ENCODE data around the gene MRRF. TPM values are rescaled to one million over a fixed set of nuclear protein-coding genes. Genes with fewer than 3 reads are reported as not detected.
A peak's percentile ranks its signal among the peaks of the same experiment; 100 is the strongest.
"Not testable (repeated sequence)": the region's sequence is repeated elsewhere in the genome, so short reads cannot be mapped to it uniquely, and the experiment has no call there.

The MRRF gene
- total RNA-seq, 1 experiment from 2014 or later: 67.3 TPM

- Histone ChIP-seq H3K4me2 (ENCODE audit: low read depth, low read length, poor library complexity, severe bottlenecking) (no peak overlapping the region), H3K9me2 (replicated peaks; ENCODE audit: insufficient read depth, low read length) (no peaks in the 10 kb centered on the region), H3K27me3 (ENCODE audit: low read length) (no peaks in the 10 kb centered on the region), H3K9me3 (ENCODE audit: low read length) (no peaks in the 10 kb centered on the region), H3K4me3 (ENCODE audit: low read length) (no peak overlapping the region), H3K4me1 (ENCODE audit: low read length) (peaks cover 11% of the 10 kb centered on the region), H3K27ac (ENCODE audit: low read length) (no peak overlapping the region), H3K79me2 (ENCODE audit: low read length) (no peaks in the 10 kb centered on the region), H3K9ac (ENCODE audit: low read length) (no peak overlapping the region), H3K36me3 (ENCODE audit: insufficient read depth, low read length) (no peaks in the 10 kb centered on the region), H2AFZ (ENCODE audit: low read length) (no peak overlapping the region), H4K20me1 (ENCODE audit: insufficient read depth, low read depth, low read length) (no peaks in the 10 kb centered on the region)
- no peak for DNase-seq
Measured at GRCh38 chr9:122349201-122349600, 84.5 kb downstream of the MRRF start.

GRCh38 chr9:122350577-122351355, 86.1 kb downstream of the MRRF start:
- Histone ChIP-seq H2AFZ (ENCODE audit: low read length) (no peak overlapping the region), H3K4me1 (ENCODE audit: low read length) (peaks cover 11% of the 10 kb centered on the region), H3K9me3 (ENCODE audit: low read length) (no peaks in the 10 kb centered on the region), H4K20me1 (ENCODE audit: insufficient read depth, low read depth, low read length) (no peaks in the 10 kb centered on the region), H3K79me2 (ENCODE audit: low read length) (no peaks in the 10 kb centered on the region), H3K4me2 (ENCODE audit: low read depth, low read length, poor library complexity, severe bottlenecking) (no peak overlapping the region), H3K27me3 (ENCODE audit: low read length) (no peaks in the 10 kb centered on the region), H3K4me3 (ENCODE audit: low read length) (no peak overlapping the region), H3K9ac (ENCODE audit: low read length) (no peak overlapping the region), H3K27ac (ENCODE audit: low read length) (no peak overlapping the region), H3K9me2 (replicated peaks; ENCODE audit: insufficient read depth, low read length) (no peaks in the 10 kb centered on the region), H3K36me3 (ENCODE audit: insufficient read depth, low read length) (no peaks in the 10 kb centered on the region)
- DNase-seq: peak; percentile 90

GRCh38 chr9:122354536-122355199, 90.0 kb downstream of the MRRF start:
- DNase-seq: no peak
- H3K9me2 ChIP-seq (replicated peaks; ENCODE audit: insufficient read depth, low read length): no peaks in the 10 kb centered on the region
- H3K79me2 ChIP-seq (ENCODE audit: low read length): no peaks in the 10 kb centered on the region
- H3K4me3 ChIP-seq (ENCODE audit: low read length): no peak overlapping the region
- no peak overlapping the region for H3K27ac ChIP-seq (ENCODE audit: low read length)
- H4K20me1 ChIP-seq (ENCODE audit: insufficient read depth, low read depth, low read length): no peaks in the 10 kb centered on the region
- H3K9ac ChIP-seq (ENCODE audit: low read length): no peak overlapping the region
- no peaks in the 10 kb centered on the region for H3K4me1 ChIP-seq (ENCODE audit: low read length)
- H3K36me3 ChIP-seq (ENCODE audit: insufficient read depth, low read length): no peaks in the 10 kb centered on the region
- H3K9me3 ChIP-seq (ENCODE audit: low read length): no peaks in the 10 kb centered on the region
- H3K27me3 ChIP-seq (ENCODE audit: low read length): no peaks in the 10 kb centered on the region
- no peak overlapping the region for H2AFZ ChIP-seq (ENCODE audit: low read length)
- no peak overlapping the region for H3K4me2 ChIP-seq (ENCODE audit: low read depth, low read length, poor library complexity, severe bottlenecking)

- Histone ChIP-seq H3K4me1 (ENCODE audit: low read length) (no peaks in the 10 kb centered on the region), H4K20me1 (ENCODE audit: insufficient read depth, low read depth, low read length) (no peaks in the 10 kb centered on the region), H3K9me3 (ENCODE audit: low read length) (no peaks in the 10 kb centered on the region), H3K9ac (ENCODE audit: low read length) (no peak overlapping the region), H3K27ac (ENCODE audit: low read length) (no peak overlapping the region), H2AFZ (ENCODE audit: low read length) (no peak overlapping the region), H3K79me2 (ENCODE audit: low read length) (no peaks in the 10 kb centered on the region), H3K9me2 (replicated peaks; ENCODE audit: insufficient read depth, low read length) (no peaks in the 10 kb centered on the region), H3K4me2 (ENCODE audit: low read depth, low read length, poor library complexity, severe bottlenecking) (no peak overlapping the region), H3K4me3 (ENCODE audit: low read length) (no peak overlapping the region), H3K36me3 (ENCODE audit: insufficient read depth, low read length) (no peaks in the 10 kb centered on the region), H3K27me3 (ENCODE audit: low read length) (no peaks in the 10 kb centered on the region)
- DNase-seq: no peak
Measured at GRCh38 chr9:122355336-122355875, 90.7 kb downstream of the MRRF start.

GRCh38 chr9:122356627-122357026, 91.9 kb downstream of the MRRF start:
- no peak overlapping the region for H3K27ac ChIP-seq (ENCODE audit: low read length)
- no peak overlapping the region for H3K4me2 ChIP-seq (ENCODE audit: low read depth, low read length, poor library complexity, severe bottlenecking)
- H3K9ac ChIP-seq (ENCODE audit: low read length): no peak overlapping the region
- H3K9me2 ChIP-seq (replicated peaks; ENCODE audit: insufficient read depth, low read length): no peaks in the 10 kb centered on the region
- H3K27me3 ChIP-seq (ENCODE audit: low read length): no peaks in the 10 kb centered on the region
- no peak overlapping the region for H2AFZ ChIP-seq (ENCODE audit: low read length)
- peak; percentile 54 for DNase-seq
- H3K9me3 ChIP-seq (ENCODE audit: low read length): no peaks in the 10 kb centered on the region
- H3K79me2 ChIP-seq (ENCODE audit: low read length): no peaks in the 10 kb centered on the region
- no peaks in the 10 kb centered on the region for H3K36me3 ChIP-seq (ENCODE audit: insufficient read depth, low read length)
- H4K20me1 ChIP-seq (ENCODE audit: insufficient read depth, low read depth, low read length): no peaks in the 10 kb centered on the region
- no peaks in the 10 kb centered on the region for H3K4me1 ChIP-seq (ENCODE audit: low read length)
- H3K4me3 ChIP-seq (ENCODE audit: low read length): no peak overlapping the region

GRCh38 chr9:122360891-122361290, 96.2 kb downstream of the MRRF start:
- no peaks in the 10 kb centered on the region for H4K20me1 ChIP-seq (ENCODE audit: insufficient read depth, low read depth, low read length)
- H3K9me2 ChIP-seq (replicated peaks; ENCODE audit: insufficient read depth, low read length): no peaks in the 10 kb centered on the region

GRCh38 chr9:122363131-122363530, 98.4 kb downstream of the MRRF start:
- H3K9me2 ChIP-seq (replicated peaks; ENCODE audit: insufficient read depth, low read length); H3K36me3 ChIP-seq (ENCODE audit: insufficient read depth, low read length); H4K20me1 ChIP-seq (ENCODE audit: insufficient read depth, low read depth, low read length); H2AFZ ChIP-seq (ENCODE audit: low read length); H3K4me3 ChIP-seq (ENCODE audit: low read length); H3K9me3 ChIP-seq (ENCODE audit: low read length); H3K27me3 ChIP-seq (ENCODE audit: low read length); DNase-seq; H3K27ac ChIP-seq (ENCODE audit: low read length); H3K4me2 ChIP-seq (ENCODE audit: low read depth, low read length, poor library complexity, severe bottlenecking); H3K9ac ChIP-seq (ENCODE audit: low read length); H3K79me2 ChIP-seq (ENCODE audit: low read length); H3K4me1 ChIP-seq (ENCODE audit: low read length): not testable (repeated sequence)

More at GRCh38 chr9:122360891-122361290, 96.2 kb downstream of the MRRF start:
- H3K4me2 ChIP-seq (ENCODE audit: low read depth, low read length, poor library complexity, severe bottlenecking): no peak overlapping the region
- no peak for DNase-seq
- no peak overlapping the region for H3K9ac ChIP-seq (ENCODE audit: low read length)
- no peaks in the 10 kb centered on the region for H3K9me3 ChIP-seq (ENCODE audit: low read length)
- H3K27me3 ChIP-seq (ENCODE audit: low read length): no peaks in the 10 kb centered on the region
- H3K79me2 ChIP-seq (ENCODE audit: low read length): no peaks in the 10 kb centered on the region
- no peak overlapping the region for H2AFZ ChIP-seq (ENCODE audit: low read length)
- no peaks in the 10 kb centered on the region for H3K36me3 ChIP-seq (ENCODE audit: insufficient read depth, low read length)
- H3K27ac ChIP-seq (ENCODE audit: low read length): no peak overlapping the region
- H3K4me1 ChIP-seq (ENCODE audit: low read length): no peaks in the 10 kb centered on the region
- H3K4me3 ChIP-seq (ENCODE audit: low read length): no peak overlapping the region

GRCh38 chr9:122364117-122364782, 99.6 kb downstream of the MRRF start:
- DNase-seq: no peak
- Histone ChIP-seq H4K20me1 (ENCODE audit: insufficient read depth, low read depth, low read length) (no peaks in the 10 kb centered on the region), H3K4me2 (ENCODE audit: low read depth, low read length, poor library complexity, severe bottlenecking) (no peak overlapping the region), H3K79me2 (ENCODE audit: low read length) (no peaks in the 10 kb centered on the region), H3K4me1 (ENCODE audit: low read length) (no peaks in the 10 kb centered on the region), H3K9me3 (ENCODE audit: low read length) (no peaks in the 10 kb centered on the region), H3K36me3 (ENCODE audit: insufficient read depth, low read length) (no peaks in the 10 kb centered on the region), H3K27ac (ENCODE audit: low read length) (no peak overlapping the region), H3K27me3 (ENCODE audit: low read length) (no peaks in the 10 kb centered on the region), H3K4me3 (ENCODE audit: low read length) (no peak overlapping the region), H3K9ac (ENCODE audit: low read length) (no peak overlapping the region), H2AFZ (ENCODE audit: low read length) (no peak overlapping the region), H3K9me2 (replicated peaks; ENCODE audit: insufficient read depth, low read length) (no peaks in the 10 kb centered on the region)
